Uterus (tissue), 4 donors: ENCODE measurements around the gene STPG4. TPM values are rescaled to one million over a fixed set of nuclear protein-coding genes. Genes with fewer than 3 reads are reported as not detected.
"Not testable (repeated sequence)": the region's sequence is repeated elsewhere in the genome, so short reads cannot be mapped to it uniquely, and the experiment has no call there.

Experiments used
- DNase-seq, 2 donors: peaks; one replicate each; pipeline ENCODE4 v3.0.0-alpha.2; 2019 to 2020
- H3K27ac ChIP-seq, 2 donors: fragments of 200-600 bp; sonication (generic); 1 replicate in 1 of 2; 2 replicates in 1 of 2; pipeline ENCODE4 v1.5.1; 2016 to 2018
- H3K27me3 ChIP-seq, 2 donors: fragments of 200-600 bp; sonication (generic); one replicate each; pipeline ENCODE4 v1.5.1; 2018 to 2019; ENCODE audit warnings: control low read depth in 1 of 2
- H3K36me3 ChIP-seq, 2 donors: fragments of 200-600 bp; sonication (generic); one replicate each; pipeline ENCODE4 v1.5.1; 2019; ENCODE audit warnings: control low read depth in 1 of 2
- H3K4me1 ChIP-seq, 2 donors: fragments of 200-600 bp; sonication (generic); one replicate each; pipeline ENCODE4 v1.5.1; 2018 to 2019; ENCODE audit warnings: control low read depth in 1 of 2
- H3K4me3 ChIP-seq, 2 donors: fragments of 200-600 bp; sonication (generic); 1 replicate in 1 of 2; 2 replicates in 1 of 2; pipeline ENCODE4 v1.5.1; 2018 to 2019; ENCODE audit warnings: mild to moderate bottlenecking in 1 of 2
- H3K9me3 ChIP-seq, 2 donors: fragments of 200-600 bp; sonication (generic); one replicate each; pipeline ENCODE4 v1.5.1; 2019; ENCODE audit warnings: control low read depth in 1 of 2
- POLR2A ChIP-seq, 2 donors: fragments of 450-650 bp; IDR thresholded peaks; one replicate each; pipeline ENCODE4 v1.6.1; 2016; ENCODE audit warnings: antibody characterized with exemption in 2 of 2, mild to moderate bottlenecking in 1 of 2, moderate library complexity in 1 of 2
- intact Hi-C: fragments of 100-400 bp; cut with DNase I; formaldehyde crosslinking; loops from one replicate; pipeline ENCODE4 v1.15.1; 2023; ENCODE audit warnings: low total_unique reads
- total RNA-seq, 4 donors: library from RNA; depleted of rRNA in 3 of 4; stranded (reverse); fragments of >200 nt in 3 of 4; gene quantifications; one replicate each; pipeline versions ENCODE4 v1.1.0 to v1.2.4, GENCODE V29; 2014 to 2023
- TF ChIP-seq, protein P1 (sequence below), 4 experiments: fragments of 200-600 bp in 2 of 4; fragments of 450-650 bp in 2 of 4; sonication (generic) in 2 of 4; IDR thresholded peaks; one replicate each; pipeline ENCODE4 v1.5.1; 2016 to 2019; ENCODE audit warnings: antibody characterized with exemption in 4 of 4, mild to moderate bottlenecking in 2 of 4, moderate library complexity in 1 of 4
- donor health status: DM: yes; HTN: yes; CAD: no.

The STPG4 gene
- total RNA-seq, 4 donors from 2014 or later = 1.0 TPM; not detected in 3

DNA sequence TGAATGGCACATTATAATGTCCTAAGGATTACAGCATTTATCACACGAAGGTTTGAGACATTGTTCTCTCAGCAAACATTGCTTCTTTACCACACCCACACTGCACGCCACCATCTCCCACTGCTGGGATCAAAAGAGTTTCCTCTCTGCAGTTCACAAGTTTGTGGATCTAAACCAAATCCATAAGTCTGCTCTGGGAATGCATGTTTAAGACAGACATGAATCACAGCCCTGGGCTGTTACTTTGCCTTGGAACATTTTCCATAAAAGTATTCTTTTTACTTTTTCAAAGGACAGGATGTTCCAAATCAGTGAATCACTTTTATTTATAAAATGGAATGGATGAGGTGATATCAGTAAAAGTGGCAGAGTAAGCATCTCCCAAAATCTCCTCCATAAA is 36.1 kb downstream of the STPG4 start:
- Histone ChIP-seq H3K9me3 (no peaks in the 10 kb centered on the region), H3K4me3 (no peak overlapping the region), H3K27ac (no peak overlapping the region), H3K4me1 (peaks cover 0 to 7% of the 10 kb centered on the region in 2 donors), H3K36me3 (no peaks in the 10 kb centered on the region), H3K27me3 (no peaks in the 10 kb centered on the region)
- DNase-seq = no peak
- intact Hi-C loops = no loop called here
- TF ChIP-seq, protein P1, sequence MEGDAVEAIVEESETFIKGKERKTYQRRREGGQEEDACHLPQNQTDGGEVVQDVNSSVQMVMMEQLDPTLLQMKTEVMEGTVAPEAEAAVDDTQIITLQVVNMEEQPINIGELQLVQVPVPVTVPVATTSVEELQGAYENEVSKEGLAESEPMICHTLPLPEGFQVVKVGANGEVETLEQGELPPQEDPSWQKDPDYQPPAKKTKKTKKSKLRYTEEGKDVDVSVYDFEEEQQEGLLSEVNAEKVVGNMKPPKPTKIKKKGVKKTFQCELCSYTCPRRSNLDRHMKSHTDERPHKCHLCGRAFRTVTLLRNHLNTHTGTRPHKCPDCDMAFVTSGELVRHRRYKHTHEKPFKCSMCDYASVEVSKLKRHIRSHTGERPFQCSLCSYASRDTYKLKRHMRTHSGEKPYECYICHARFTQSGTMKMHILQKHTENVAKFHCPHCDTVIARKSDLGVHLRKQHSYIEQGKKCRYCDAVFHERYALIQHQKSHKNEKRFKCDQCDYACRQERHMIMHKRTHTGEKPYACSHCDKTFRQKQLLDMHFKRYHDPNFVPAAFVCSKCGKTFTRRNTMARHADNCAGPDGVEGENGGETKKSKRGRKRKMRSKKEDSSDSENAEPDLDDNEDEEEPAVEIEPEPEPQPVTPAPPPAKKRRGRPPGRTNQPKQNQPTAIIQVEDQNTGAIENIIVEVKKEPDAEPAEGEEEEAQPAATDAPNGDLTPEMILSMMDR (IDR thresholded peaks at IDR 0.05) = no peak

DNA sequence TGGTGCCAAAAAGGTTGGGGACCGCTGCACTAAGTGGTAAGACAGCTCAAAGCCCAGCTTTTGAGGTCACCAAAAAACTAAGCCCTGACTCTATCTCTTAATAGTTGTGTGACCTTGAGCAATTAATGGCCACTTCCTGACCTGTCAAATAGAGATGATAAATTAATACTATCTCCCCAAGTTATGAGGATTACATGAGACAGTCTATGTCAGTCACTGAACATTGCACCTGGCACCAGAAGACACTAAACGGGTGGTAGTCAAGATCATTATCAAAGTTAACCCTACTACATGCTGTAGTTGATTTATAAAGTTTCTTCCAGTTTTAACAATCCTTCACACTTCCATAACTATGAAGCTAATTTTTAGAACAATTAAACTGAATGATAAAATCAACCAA is 36.5 kb downstream of the STPG4 start:
- intact Hi-C loops = no loop called here
- peaks cover 0 to 7% of the 10 kb centered on the region in 2 donors for H3K4me1 ChIP-seq
- H3K36me3 ChIP-seq = no peaks in the 10 kb centered on the region
- no peaks in the 10 kb centered on the region for H3K27me3 ChIP-seq
- TF ChIP-seq, protein P1 (IDR thresholded peaks at IDR 0.05) = no peak
- TF ChIP-seq POLR2A (IDR thresholded peaks at IDR 0.05) = no peak
- H3K9me3 ChIP-seq = no peaks in the 10 kb centered on the region
- H3K4me3 ChIP-seq = no peak overlapping the region
- no peak overlapping the region for H3K27ac ChIP-seq
- DNase-seq = no peak

DNA sequence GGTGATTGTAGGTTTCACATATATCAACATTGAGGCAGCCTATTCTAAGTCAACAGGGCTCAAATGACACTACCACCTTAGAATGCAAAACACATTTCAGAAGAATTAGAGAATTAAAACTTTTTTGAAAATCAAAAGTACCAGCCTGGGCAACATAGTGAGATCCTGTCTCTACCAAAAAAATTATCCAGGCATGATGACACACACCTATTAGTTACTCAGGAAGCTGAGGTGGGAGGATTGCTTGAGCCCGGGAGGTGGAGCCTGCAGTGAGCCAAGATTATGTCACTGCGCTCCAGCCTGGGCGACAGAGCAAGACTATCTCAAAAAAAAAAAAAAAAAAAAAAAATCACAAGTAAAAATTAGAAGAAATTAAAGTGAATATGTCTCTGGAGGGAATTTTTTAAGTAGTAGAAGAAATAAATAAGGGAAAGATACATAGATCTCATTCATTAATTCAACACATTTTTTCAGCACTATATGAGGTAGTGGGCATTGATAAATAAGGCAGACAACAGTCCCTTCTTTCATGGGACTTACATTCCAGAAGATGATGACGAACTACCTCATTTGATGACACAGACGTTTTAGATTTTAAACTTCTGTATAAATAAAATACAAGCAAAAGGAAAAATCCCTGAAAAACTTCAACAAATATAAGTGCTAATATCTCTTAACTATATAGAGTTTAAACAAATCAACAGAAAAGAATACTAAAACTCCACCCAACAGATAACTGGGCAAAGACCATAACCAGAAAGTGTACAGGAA is 42.3 kb downstream of the STPG4 start:
- no peaks in the 10 kb centered on the region for H3K27me3 ChIP-seq
- H3K36me3 ChIP-seq = no peaks in the 10 kb centered on the region
- H3K4me3 ChIP-seq = no peak overlapping the region
- H3K27ac ChIP-seq = no peak overlapping the region
- DNase-seq = no peak
- TF ChIP-seq, protein P1 (IDR thresholded peaks at IDR 0.05) = no peak
- no peak for TF ChIP-seq POLR2A (IDR thresholded peaks at IDR 0.05)
- H3K9me3 ChIP-seq = no peaks in the 10 kb centered on the region
- intact Hi-C loops = no loop called here
- H3K4me1 ChIP-seq = no peaks in the 10 kb centered on the region

DNA sequence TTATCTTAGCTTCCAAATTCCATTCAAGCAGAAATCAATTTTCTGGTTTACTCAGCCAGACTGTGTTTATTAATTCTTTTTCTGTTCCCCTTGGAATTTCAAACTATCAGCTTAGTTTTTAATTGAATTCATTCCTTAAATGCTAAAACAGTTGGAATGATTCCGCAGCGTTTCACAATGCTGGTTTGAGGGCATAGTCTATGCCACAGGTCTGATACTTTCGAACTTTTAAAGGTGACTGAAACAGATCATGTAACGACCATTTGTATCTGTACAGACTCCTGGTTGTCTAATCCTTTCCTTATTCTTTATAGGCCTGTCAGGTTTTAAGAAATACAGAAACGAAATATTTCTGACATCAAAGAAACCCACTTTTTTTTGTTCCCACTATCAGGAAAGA is 45.4 kb downstream of the STPG4 start:
- H3K27me3 ChIP-seq = no peaks in the 10 kb centered on the region
- no peaks in the 10 kb centered on the region for H3K9me3 ChIP-seq
- no peak for TF ChIP-seq POLR2A (IDR thresholded peaks at IDR 0.05)
- TF ChIP-seq, protein P1 (IDR thresholded peaks at IDR 0.05) = no peak
- no peaks in the 10 kb centered on the region for H3K36me3 ChIP-seq
- DNase-seq = no peak
- no peak overlapping the region for H3K27ac ChIP-seq
- H3K4me3 ChIP-seq = no peak overlapping the region
- intact Hi-C loops = no loop called here
- no peaks in the 10 kb centered on the region for H3K4me1 ChIP-seq

DNA sequence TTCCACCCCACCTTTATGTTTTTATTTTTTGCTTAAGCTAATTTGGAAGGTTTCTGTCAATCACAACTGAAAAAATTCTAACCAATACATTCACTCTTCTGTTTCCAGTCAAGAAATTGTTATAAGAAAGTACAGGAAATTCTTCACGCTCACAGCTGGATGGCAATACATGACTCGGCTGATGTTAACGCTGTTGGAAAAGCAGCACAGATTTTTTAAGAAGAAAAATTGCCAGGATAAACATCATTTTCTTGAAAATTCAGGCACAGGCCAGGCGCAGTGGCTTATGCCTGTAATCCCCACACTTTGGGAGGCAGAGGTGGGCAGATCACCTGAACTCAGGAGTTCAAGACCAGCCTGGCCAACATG is 46.1 kb downstream of the STPG4 start:
- TF ChIP-seq, protein P1 (IDR thresholded peaks at IDR 0.05) = no peak
- TF ChIP-seq POLR2A (IDR thresholded peaks at IDR 0.05) = no peak
- intact Hi-C loops = no loop called here
- Histone ChIP-seq H3K9me3 (no peaks in the 10 kb centered on the region), H3K27ac (no peak overlapping the region), H3K4me1 (no peaks in the 10 kb centered on the region), H3K4me3 (no peak overlapping the region), H3K36me3 (no peaks in the 10 kb centered on the region), H3K27me3 (no peaks in the 10 kb centered on the region)
- no peak for DNase-seq

DNA sequence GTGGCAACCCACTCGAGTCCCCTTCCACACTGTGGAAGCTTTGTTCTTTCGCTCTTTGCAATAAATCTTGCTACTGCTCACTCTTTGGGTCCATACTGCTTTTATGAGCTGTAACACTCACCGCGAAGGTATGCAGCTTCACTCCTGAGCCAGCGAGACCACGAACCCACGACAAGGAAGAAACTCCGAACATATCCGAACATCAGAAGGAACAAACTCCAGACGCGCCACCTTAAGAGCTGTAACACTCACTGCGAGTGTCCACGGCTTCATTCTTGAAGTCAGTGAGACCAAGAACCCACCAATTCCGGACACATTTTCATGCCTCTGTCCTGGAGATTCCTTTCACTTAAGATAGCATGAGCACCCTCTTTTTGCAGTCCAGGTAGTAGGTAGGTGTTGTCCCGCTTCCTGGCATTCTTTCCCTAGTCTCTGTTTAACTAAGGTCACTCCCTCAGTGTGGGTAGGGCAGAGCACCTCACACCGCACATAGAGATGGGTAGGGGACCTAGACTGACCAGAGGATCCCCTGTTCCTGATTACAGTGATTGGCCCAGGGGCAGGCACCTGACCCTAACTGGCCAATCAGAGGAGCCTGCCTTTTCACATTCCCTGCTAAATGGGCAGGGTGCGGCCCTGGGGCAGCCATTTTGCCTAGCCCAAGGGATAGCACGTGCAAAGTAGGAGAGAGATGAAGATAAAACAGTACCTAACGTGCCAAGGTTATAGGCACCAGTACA is 46.7 kb downstream of the STPG4 start:
- H3K27me3 ChIP-seq, H3K27ac ChIP-seq, H3K9me3 ChIP-seq, H3K36me3 ChIP-seq, H3K4me3 ChIP-seq, DNase-seq, intact Hi-C loops, H3K4me1 ChIP-seq: not testable (repeated sequence)

DNA sequence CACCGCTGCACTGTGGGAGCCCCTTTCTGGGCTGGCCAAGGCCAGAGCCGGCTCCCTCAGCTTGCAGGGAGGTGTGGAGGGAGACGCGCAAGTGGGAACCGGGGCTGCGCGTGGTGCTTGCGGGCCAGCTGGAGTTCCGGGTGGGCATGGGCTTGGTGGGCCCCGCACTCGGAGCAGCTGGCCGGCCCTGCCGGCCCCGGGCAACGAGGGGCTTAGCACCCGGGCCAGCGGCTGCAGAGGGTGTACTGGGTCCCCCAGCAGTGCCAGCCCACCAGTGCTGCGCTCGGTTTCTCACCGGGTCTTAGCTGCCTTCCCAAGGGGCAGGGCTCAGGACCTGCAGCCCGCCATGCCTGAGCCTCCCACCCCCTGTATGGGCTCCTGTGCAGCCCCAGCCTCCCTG is 47.9 kb downstream of the STPG4 start:
- DNase-seq, intact Hi-C loops, H3K27ac ChIP-seq, H3K4me1 ChIP-seq, H3K4me3 ChIP-seq, H3K36me3 ChIP-seq, H3K27me3 ChIP-seq, H3K9me3 ChIP-seq: not testable (repeated sequence)

DNA sequence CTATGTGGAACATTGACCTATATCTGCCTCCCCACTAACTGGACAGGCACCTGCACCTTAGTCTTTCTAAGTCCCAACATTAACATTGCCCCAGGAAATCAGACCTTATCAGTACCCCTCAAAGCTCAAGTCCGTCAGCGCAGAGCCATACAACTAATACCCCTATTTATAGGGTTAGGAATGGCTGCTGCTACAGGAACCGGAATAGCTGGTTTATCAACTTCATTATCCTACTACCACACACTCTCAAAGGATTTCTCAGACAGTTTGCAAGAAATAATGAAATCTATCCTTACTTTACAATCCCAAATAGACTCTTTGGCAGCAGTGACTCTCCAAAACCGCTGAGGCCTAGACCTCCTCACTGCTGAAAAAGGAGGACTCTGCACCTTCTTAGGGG is 48.9 kb downstream of the STPG4 start:
- H3K4me1 ChIP-seq, H3K9me3 ChIP-seq, H3K4me3 ChIP-seq, H3K36me3 ChIP-seq, H3K27me3 ChIP-seq, H3K27ac ChIP-seq, DNase-seq, intact Hi-C loops: not testable (repeated sequence)
